HG02571 (cell line): ENCODE results near the gene CPT1B.
A peak's percentile ranks its signal among the peaks of the same experiment; 100 is the strongest.
"Not testable (repeated sequence)": the region's sequence is repeated elsewhere in the genome, so short reads cannot be mapped to it uniquely, and the experiment has no call there.

Experiments used
- ATAC-seq: cut with Tn5 transposase; IDR thresholded peaks from one replicate; pipeline ENCODE4 v1.9.1; 2021; ENCODE audit warnings: mild to moderate bottlenecking, moderate library complexity; ENCODE audit not compliant: unreplicated experiment

Gene CPT1B

GRCh38 chr22:50577987-50578775 is at the start of gene CPT1B:
Gene CPT1B, minus strand, starts transcription at chr22:50578427. Its CDS starts 512 bp downstream, at chr22:50577915.
- ATAC-seq, result no peak

GRCh38 chr22:50626850-50627641 is 48.8 kb upstream of the CPT1B start:
- ATAC-seq, result no peak

DNA sequence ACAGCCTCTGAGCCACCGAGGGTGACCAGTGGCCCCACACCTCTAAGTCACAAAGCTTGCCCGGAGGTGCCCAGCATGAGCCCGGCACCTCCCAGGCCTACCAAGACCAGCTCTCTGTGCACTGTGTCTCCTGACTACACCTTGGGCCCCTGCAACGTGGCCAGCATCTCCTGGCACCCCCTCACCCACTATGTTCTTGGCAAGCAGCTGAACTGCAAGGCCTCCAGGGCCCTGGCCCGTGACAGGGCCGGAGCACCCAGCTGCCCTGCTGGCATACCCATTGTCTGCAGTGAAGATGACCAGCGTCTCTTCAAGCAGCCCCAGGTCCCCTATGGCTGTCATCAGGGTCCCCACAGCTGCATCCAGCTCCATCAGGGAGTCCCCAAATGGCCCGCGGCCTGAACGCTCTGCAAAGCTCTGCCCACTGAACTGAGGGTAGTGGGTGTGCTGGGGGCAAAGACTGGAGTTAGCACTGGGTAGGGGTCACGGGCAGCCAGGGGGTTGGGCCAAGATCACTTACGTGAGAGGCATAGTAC is 48.2 kb upstream of the CPT1B start:
- no peak for ATAC-seq

GRCh38 chr22:50625568-50626313 is 47.5 kb upstream of the CPT1B start:
- no peak for ATAC-seq

DNA sequence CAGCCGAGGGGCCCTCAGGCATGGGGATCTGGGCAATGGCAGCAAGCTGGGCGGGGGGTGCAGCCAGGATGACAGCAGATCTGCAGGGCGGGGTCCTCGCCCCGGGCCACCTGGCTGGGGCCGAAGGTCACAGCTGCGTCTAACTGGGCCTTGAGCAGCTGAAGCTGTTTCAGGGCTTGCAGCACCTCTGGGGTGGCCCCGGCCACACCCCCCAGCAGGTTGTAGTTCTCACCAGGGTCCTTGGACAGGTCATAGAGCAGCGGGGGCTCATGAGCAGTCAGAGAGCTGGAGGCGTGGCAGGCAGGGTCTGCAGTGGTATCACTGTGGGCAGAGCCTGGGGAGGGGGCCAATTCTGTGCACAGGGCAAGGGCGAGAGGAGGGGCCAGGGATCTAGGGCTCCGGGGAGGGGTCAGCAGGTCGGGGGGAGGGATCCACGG is 46.9 kb upstream of the CPT1B start:
- no peak for ATAC-seq

GRCh38 chr22:50624347-50625130 is 46.3 kb upstream of the CPT1B start:
- ATAC-seq, result no peak

DNA sequence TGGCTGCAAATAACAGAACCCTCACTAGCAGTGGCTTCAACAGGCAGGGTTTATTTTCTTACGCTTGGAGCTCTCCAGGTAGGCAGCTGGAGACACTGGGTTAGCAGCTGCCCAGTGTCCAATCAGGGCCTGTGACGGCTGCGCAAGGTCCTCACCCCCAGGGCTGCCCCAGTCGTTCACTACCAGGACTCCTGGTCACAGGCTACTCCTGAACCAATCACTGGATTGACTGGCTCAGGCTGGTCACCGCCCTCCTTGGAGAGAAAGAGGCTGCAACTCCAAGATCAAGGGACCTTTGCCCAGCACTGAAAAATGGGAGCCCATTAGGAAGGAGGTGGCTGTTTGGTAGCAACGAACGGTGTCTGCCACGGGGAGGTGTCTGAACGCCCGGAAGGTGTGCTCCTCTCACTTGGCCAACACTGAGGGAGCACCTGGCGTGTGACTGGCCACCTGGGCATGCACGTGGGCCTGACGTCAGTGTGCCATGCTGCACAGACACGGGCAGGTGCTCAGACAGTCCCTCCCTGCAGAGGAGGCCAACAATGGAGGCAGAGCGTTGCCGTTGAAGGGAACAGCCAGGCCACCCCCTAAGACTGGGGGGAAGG is 44.6 kb upstream of the CPT1B start:
- ATAC-seq, result no peak

DNA sequence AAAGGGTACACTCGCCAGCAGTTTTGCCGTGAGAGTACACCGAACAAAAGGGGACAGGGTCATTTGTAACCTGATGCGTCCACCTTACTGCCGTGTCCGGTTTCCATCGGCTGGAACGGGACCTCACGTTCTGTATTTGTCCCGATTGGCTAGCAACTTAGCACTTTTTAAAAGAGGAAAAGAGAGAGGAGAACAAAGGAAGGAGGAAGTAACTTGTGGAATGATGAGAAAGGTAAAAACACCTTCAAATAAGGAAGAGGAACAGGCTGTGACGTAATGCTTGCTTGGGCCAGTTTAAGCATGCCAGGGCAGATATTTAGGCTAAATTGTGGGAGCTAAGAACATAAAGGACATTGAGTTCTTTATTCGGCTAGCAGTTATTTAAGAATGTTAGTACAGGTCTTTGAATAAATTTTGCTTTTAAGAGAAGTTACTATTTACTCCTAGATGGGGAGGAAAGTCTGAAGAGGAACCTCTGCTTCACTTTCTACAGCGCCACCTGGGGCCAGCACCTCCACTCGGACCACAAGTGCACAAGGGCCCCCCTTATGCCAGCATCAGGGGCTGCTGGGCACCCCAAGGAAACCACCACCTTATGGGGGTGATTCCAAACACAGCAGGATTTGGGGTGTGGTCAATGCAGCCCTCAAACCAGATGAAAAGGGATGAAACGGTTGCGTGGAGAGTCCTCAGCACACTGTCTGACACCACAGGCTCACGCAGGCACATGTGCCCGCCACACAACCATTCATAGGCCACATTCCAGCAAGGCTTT is 43.9 kb upstream of the CPT1B start:
- no peak for ATAC-seq

- ATAC-seq, result no peak
Observed at GRCh38 chr22:50621356-50621880, 43.2 kb upstream of the CPT1B start.

GRCh38 chr22:50620593-50621355 is 42.5 kb upstream of the CPT1B start:
- peak; percentile 56 for ATAC-seq

DNA sequence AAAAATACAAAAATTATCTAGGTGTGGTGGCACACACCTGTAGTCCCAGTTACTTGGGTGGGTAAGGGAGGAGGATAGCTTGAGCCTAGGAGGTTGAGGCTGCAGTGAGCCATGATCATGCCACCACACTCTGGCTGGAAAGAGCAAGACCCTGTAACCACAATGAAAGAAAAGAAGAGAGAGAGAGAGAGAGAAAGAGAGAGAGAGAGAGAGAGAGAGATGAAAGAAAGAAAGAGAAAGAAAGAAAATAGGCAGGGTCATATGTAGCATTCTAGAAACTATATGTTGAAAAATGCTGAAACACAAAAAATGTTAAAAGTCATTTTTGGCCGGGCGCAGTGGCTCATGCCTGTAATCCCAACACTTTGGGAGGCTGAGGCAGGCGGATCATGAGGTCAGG is 36.1 kb upstream of the CPT1B start:
- not testable (repeated sequence) for ATAC-seq

DNA sequence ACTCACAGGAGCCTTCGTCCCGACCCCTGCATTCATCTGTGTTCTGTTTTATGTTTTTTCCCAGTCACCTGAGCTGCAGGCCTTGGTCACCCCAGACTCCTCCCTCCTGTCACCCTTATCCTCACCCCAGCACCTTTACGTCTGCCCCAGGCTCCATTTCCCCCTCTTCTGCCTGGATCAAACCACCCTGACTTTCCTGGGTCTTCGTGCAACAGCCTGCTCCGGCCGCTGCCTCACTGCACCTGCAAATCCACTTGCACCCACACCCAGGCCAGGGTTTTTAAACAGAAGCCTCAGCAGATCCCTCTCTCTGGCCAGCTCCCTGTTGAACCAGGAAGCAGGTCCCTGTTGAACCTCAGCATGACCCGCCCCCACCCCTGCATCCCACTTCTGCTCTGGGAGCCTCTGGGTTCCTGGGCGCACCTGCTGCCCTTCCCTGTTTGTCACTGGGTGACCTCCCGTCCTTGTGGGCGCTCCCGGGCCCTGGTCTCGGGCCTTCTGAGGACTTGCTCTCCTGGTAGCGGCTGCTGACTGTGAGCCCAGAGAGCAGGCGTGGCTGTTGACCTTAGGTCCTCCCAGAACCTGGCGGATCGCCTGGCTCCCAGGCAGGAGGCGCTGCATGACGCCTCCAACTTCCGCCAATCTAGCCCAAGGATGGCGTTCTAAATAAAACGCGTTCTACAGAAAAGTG is 35.2 kb upstream of the CPT1B start:
- no peak for ATAC-seq

- ATAC-seq, result no peak
Observed at GRCh38 chr22:50612528-50613221, 34.4 kb upstream of the CPT1B start.

DNA sequence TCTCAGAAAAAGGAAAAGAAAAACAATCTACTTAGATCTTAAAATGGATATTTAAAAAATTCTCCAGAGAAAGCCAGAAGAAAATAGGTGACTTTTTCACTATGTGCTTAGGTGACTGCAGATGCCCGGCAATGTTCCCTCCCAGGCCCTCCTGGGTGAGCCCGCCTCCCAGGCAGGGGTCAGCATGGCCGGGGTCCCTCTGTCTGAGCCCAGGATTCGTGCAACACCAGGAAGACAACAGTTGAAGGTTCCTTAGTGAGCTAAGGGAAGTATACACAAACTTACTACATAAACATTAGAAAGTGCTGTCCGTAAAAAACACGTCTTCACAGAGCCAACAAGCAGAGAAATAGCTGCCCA is 33.9 kb upstream of the CPT1B start:
- ATAC-seq, result no peak

DNA sequence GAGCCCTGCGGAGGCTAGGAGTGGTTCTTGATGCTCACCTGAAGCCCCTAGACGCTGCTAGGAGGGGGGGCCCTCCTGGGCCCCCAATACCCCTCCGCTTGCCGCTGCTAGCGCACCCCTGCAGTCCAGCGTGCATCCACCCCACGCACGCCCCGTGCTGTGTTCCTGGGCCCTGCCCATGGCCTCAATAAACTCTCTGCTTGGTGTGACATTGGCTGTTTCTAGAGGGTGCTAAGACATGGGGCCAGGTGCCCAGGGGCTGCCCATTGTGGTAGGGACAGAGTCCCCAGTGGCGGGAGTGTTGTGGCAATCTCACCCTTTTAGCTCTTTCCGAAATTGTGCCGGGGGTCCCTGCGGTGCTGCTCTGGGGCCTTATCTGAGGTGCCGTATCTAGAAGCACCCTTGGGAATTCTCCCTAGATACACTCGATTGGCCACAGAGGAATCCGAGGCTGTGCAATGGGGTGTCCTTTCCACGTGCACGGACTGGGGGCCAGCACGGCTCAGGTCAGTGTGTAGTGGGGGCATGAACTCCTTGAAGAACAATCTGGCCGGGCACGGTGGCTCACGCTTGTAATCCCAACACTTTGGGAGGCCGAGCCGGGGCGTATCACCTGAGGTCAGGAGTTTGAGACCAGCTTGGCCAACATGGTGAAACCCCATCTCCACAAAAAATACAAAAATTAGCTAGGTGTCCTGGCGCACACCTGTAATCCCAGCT is 33.3 kb upstream of the CPT1B start:
- no peak for ATAC-seq

DNA sequence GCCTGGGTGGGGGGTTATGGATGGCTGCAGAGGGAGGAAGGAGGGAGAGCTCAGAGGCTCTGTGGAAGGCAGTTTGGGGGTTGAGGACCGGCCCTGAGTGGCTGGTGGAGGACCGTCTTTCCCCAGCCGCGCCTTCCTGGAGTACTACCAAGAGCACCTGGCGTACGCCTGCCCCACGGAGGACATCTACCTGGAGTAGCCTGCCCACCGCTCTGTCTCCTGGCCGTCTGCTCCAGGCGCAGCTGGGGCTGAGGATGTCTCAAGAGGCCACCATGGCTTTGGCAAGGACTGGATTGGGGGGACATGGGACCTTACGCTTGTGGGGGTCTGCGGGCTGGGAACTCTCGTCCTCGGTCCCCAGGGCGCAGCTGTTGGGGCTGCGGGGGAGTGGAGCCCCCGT is 32.4 kb upstream of the CPT1B start:
- ATAC-seq, result no peak
